GM18868 (cell line): ENCODE measurements around the gene TUBGCP2.

Source experiments
- ATAC-seq: cut with Tn5 transposase; IDR thresholded peaks from one replicate; pipeline ENCODE4 v1.9.1; 2021; ENCODE audit warnings: mild to moderate bottlenecking, moderate library complexity; ENCODE audit not compliant: unreplicated experiment

The TUBGCP2 gene

GRCh38 chr10:133309100-133309719 lies 538 bp upstream of the TUBGCP2 start:
- peak; percentile 76 for ATAC-seq

- peak; percentile 41 for ATAC-seq
Measured at GRCh38 chr10:133307776-133308420, 774 bp downstream of the TUBGCP2 start.

- ATAC-seq, result no peak
Measured at GRCh38 chr10:133306941-133307379, 1.7 kb downstream of the TUBGCP2 start.

GRCh38 chr10:133306097-133306476 lies 2.6 kb downstream of the TUBGCP2 start:
- ATAC-seq, result no peak

- ATAC-seq, result no peak
Measured at GRCh38 chr10:133303206-133303605, 5.5 kb downstream of the TUBGCP2 start.

DNA sequence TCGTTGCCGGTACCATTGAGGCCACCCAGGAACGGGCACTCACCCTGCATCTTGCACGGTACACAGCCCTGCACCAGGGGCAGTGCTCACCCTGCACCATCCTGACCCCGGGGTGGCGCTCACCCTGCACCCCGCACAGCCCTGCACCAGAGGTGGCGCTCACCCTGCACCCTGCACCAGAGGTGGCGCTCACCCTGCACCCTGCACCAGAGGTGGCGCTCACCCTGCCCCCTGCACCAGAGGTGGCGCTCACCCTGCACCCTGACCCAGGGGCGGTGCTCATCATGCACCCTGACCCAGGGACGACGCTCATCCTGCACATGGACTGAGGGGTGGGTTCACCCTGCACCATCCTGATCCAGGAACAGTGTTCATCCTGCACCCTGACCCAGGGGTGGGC lies 6.4 kb downstream of the TUBGCP2 start:
- no peak for ATAC-seq

DNA sequence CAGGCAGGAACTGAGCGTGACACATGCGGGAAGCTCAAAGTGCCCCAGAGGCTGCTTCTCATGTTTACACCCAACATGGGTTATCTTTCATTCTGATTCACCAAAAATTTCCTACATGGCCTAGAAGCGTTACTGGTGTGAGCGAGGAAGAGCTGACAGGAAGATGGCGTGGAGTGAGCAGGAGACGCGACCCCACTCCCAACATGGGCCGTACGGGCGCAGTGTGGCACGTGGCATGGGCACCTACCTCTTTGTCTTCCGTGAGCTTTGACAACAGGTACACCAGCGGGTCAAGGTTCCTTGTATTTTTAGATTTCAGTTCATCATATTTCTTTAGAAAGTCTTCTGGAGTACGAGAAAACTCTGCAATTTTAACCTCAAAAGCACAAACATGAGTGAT lies 8.9 kb downstream of the TUBGCP2 start:
- no peak for ATAC-seq

- ATAC-seq, result no peak
Measured at GRCh38 chr10:133299224-133299623, 9.4 kb downstream of the TUBGCP2 start.

- no peak for ATAC-seq
Measured at GRCh38 chr10:133298466-133298865, 10.2 kb downstream of the TUBGCP2 start.

GRCh38 chr10:133297504-133297903 lies 11.2 kb downstream of the TUBGCP2 start:
- ATAC-seq, result no peak

DNA sequence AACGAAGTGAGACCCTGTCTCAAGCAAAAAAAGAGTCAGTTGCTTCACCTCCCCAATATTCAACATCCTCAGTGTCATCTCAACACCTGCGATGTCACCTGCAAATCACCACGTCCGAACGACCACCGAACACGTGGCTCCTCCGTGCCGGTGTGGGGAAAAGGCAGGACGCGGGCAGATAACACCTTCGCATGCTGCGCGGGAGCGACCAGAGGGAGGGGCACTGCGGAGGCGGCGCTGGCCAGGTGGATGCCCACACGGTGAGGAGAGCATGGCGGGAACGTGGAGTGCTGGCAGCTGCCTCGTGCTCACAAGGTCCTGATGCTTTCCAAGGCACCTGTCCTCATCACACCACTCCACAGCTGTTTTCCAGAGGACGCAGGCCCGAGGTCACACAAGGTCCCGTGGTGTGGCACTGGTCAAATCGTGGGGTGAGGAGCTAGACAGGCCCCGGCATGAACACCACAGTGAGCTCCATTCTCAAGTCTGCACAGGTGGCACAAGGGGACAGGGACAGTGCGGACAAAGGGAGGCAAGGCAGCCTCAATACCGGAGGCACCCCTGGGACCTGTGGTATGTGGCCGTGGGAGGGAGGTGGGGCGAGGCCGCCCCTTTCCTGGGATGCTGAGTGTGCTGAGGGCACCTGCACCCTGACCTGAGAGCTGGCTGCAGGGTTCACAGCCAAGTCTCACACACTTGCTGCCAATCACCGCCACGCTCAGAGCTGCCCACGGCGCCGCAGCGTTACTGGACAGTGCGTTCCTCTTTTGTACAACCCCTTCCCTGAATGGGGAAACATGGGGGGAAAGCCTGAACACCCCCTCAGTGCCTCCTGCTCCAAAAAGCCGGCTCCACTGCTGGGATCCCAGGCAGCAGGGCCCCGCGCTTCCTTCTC lies 13.0 kb downstream of the TUBGCP2 start:
- no peak for ATAC-seq

DNA sequence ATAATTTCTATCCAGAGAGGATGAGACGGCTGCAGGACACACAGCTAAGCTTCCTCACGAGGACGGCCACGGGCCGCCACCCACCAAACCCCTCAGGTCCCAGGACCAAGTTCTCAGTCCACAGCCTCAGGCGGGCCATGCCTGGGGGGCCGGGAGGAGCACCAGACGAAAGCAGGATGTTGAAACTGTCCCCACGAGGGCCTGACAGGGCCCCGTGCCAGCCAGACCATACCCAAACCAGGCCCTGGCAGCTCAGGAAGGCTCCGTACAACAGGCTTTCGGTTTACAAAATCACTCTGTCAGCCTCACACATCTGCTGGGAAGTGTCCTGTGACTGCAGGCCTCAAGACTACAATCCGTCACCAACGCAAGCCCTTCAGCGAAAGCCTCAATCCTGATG lies 14.5 kb downstream of the TUBGCP2 start:
- ATAC-seq, result no peak

DNA sequence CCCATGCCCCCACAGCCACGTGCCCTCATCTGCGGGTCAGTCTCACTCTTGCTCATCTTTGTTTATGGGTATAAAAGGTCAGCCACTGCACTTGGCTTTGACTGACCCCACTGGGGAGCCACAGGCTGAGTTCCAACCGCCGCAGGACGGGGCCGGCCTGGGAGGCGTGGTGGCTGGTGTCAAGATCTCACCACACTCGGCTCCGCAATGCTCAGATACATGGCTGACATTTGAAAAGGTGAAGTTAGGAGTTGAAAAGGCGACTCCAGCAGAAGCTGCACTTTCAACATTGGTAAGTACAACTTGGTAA lies 14.9 kb downstream of the TUBGCP2 start:
- no peak for ATAC-seq

- ATAC-seq, result no peak
Measured at GRCh38 chr10:133292919-133293809, 15.5 kb downstream of the TUBGCP2 start.

DNA sequence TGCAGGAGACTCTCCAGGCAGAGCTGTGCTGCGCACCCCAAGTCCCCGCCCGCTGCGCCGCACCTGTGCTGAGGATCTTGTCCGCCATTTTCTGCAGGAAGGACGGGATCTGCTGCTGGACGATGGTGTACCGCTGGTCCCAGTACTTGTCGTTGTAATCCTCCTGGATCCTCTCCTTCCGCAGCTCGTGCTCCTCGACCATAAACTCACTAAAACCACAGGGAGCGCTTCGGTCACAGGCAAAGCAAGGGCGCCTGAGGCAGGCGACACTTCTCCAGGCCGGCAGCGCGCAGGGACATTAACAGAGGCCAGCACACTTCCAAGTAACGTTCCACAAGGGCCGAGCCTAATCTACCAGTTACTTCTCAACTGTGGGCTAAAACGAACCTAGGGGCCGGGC lies 18.9 kb downstream of the TUBGCP2 start:
- no peak for ATAC-seq

DNA sequence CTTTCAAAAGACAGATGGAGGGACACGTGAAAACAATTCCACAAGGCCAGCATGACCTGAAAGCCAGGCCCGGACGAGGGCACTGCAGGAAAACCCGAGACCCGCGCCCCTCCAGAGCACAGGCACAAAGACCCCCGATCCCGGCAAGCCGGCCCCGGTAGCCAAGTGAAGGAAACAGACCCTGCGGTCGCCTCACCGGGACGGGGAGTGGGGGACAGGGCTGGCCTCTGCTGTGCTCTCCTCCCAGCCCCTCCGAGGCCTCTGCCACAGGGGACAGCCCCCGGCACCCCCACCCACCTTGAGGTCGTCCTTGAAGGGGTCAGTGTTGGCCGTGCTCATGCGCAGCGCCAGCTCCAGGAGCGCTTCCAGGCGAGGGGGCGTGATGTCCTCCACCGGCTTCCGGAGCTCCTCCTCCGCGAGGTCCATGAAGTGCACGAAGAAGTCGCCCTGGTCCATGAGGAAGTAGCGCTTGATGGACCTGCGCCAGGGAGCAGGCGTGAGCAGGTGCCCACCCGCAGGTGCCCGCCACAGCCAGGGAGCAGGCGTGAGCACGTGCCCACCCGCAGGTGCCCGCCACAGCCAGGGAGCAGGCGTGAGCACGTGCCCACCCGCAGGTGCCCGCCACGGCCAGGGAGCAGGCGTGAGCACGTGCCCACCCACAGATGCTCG lies 20.7 kb downstream of the TUBGCP2 start:
- no peak for ATAC-seq

DNA sequence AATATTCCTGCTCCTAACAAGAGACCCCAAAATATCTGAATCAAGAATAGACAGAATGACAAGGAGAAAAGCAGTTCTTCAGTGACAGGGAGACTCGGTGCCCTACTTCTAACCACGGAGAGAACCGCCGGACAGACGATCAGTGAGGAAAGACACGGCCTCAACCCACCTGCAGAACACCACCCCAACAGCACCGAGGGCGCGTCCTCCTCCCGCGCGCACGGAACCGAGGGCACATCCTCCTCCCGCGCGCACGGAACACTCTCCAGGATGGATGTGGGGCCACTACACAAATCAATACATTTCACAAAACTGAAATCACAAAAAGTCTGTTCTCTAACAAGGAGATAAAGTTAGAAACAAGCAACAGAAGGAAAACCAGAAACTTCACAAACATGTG lies 22.3 kb downstream of the TUBGCP2 start:
- no peak for ATAC-seq

- ATAC-seq, result no peak
Measured at GRCh38 chr10:133285217-133285616, 23.5 kb downstream of the TUBGCP2 start.

GRCh38 chr10:133283931-133284330 lies 24.7 kb downstream of the TUBGCP2 start:
- no peak for ATAC-seq

GRCh38 chr10:133282846-133283390 lies 25.8 kb downstream of the TUBGCP2 start:
- no peak for ATAC-seq
